ENCODE measurements around the gene ZBBX.

Gene ZBBX

GRCh38 chr3:167306319-167306718 is 73.8 kb downstream of the ZBBX start:
- no peak for DNase-seq

- DNase-seq: no peak
These were observed 74.7 kb downstream of the ZBBX start for GRCh38 chr3:167305340-167305890.

- DNase-seq: no peak
These were observed 76.0 kb downstream of the ZBBX start for GRCh38 chr3:167304077-167304476.

- no peak for DNase-seq
These were observed 77.4 kb downstream of the ZBBX start for GRCh38 chr3:167302678-167303077.

- DNase-seq: no peak
These were observed 79.9 kb downstream of the ZBBX start for GRCh38 chr3:167300207-167300606.

GRCh38 chr3:167289435-167289834 is 90.7 kb downstream of the ZBBX start:
- no peak for DNase-seq

- DNase-seq: no peak
These were observed 91.4 kb downstream of the ZBBX start for GRCh38 chr3:167288737-167289136.

- DNase-seq: no peak
These were observed 92.8 kb downstream of the ZBBX start for GRCh38 chr3:167287308-167287707.

- no peak for DNase-seq
These were observed 105.8 kb downstream of the ZBBX start for GRCh38 chr3:167274141-167274874.

- DNase-seq: no peak
These were observed 127.1 kb downstream of the ZBBX start for GRCh38 chr3:167253037-167253436.

- no peak for DNase-seq
These were observed 128.4 kb downstream of the ZBBX start for GRCh38 chr3:167251678-167252077.

GRCh38 chr3:167246252-167246651 is 133.8 kb downstream of the ZBBX start:
- no peak for DNase-seq

GRCh38 chr3:167241048-167241845 is 138.8 kb downstream of the ZBBX start:
- DNase-seq: no peak

- no peak for DNase-seq
These were observed 152.0 kb downstream of the ZBBX start for GRCh38 chr3:167228135-167228534.

- DNase-seq: no peak
These were observed 154.3 kb downstream of the ZBBX start for GRCh38 chr3:167225821-167226220.

- no peak for DNase-seq
These were observed 171.1 kb downstream of the ZBBX start for GRCh38 chr3:167209011-167209410.

- DNase-seq: no peak
These were observed 177.0 kb downstream of the ZBBX start for GRCh38 chr3:167203062-167203461.

- DNase-seq: no peak
These were observed 181.0 kb downstream of the ZBBX start for GRCh38 chr3:167198949-167199600.

Data from femur (tissue), 1 donor.